COR-L47 (cell line): ENCODE measurements around the gene PSMB1.
"Not testable (repeated sequence)": the region's sequence is repeated elsewhere in the genome, so short reads cannot be mapped to it uniquely, and the experiment has no call there.

Experiments
- DNase-seq: peaks from one replicate; lab custom pipeline; 2025; lab: John Stamatoyannopoulos, UW

PSMB1 gene

DNA sequence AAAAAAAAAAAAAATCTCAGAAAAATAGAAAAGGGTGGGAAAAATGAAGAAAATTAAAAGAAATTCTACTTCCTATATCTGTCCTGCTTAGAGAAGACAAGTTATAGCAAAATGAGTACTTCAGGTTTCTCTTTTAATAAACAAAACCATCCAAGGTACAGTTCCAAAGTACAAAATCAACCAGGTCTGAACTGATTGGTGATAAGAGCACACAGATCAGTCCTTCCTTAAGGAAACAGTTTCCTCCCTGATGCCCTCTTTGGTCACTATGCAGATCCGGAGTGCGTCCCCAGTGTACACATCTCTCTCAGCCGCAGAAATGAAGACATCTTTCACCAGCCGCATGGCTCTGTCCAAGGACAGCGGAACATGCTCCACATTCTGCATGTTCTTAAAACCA is 18.1 kb downstream of the PSMB1 start:
- DNase-seq = no peak

DNA sequence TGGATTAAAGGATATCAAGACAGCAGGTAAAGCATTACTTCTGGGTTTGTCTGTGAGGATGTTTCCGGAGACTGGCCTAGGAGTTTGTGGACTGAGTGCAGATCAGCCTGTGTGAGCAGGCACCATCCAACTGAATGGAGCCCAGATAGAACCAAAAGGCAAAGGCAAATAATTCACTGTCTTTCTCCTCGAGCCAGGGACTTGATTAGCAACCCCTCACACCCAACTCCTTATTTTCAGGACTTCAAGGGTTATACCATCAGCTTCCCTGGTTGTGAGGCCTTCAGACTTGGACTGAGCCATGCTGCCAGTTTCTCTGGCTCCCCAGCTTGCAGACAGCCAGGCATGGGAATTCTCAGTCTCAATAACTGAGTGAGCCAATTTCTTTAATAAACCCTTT is 19.3 kb downstream of the PSMB1 start:
- no peak for DNase-seq

DNA sequence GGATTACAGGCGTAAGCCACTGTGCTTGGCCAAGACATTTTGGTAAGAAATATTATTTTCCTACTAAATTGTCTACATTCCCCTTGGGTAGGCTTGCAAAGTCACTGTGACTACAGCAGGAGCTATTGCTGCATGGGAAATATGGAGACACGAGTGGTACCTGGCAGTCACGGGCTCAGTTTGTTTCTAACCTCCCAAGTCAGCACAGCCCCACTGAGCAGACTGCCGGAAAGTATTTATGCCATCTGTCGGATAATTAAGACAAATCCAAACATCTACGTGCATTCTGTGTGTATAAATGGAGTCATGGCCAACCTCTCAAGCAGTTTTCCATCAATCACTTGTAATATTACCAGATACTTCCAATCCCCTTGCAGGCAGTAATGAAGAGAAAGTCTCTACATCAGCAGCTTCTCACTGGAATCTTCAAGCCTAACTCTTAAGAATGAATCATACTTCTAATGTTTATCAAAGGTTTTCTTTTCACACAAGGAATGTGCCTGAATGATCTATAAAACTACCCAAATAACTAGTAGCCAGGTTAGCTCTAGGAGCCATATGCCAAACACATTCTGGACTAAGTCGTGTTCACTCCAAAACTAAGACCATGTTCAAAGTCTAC is 20.1 kb downstream of the PSMB1 start:
- no peak for DNase-seq

DNA sequence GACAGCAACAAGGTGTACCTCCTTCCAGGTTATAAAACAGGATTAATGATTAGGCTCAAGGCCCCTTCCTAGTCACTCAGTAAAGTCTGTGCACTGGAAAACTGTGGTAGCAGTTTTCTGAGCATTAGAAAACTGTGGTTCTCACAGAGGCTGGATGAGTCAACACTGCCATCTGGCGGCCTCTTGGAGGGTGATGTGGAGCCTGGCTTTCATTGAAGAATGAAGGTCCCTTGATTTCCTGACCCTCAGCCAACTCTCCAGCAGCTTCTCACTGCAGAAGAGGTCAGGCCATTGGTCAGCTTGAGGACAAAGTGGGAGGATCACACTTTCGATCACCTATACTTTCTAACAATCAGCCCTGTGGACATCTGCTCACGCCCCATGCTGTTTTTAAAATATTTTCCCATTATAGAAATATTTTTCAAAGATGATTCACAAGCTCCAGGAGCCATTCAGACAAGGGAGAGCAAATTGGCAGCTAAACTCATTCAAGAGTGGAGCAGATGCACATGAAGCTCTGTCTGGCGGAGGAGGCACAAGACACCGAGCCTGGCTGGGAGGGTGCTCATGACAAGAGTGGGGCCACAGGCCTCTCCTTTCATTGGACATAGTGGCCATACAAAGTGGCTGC is 23.2 kb downstream of the PSMB1 start:
- peak; percentile 35 for DNase-seq

DNA sequence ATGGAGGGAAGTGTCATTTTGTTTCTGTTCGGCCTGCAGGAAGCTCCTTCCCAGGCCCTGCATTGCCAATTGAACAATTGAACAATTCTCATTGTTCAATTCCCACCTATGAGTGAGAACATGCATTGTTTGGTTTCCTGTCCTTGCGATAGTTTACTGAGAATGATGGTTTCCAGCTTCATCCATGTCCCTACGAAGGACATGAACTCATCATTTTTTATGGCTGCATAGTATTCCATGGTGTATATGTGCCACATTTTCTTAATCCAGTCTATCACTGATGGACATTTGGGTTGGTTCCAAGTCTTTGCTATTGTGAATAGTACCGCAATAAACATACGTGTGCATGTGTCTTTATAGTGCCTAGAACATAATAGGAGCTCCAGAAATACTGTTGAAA is 25.1 kb downstream of the PSMB1 start:
- DNase-seq = not testable (repeated sequence)

DNA sequence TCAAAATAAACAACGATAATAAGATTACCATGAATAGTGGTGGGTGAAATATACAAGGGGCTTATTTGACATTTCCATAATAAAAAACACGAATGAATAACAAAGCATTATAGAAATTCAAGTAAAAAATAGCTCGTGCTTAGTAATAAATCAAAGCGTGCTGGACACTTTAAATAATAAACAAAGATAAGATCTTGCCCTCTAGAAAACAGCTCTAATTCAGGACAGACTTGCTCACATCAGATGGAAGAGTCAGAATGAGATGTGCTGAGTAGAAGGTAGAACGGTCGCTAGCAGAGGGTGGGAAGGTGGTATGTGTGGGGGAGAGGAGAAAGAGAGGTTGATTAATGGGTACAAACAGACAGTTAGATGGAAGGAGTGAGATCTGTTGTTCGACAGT is 27.3 kb downstream of the PSMB1 start:
- no peak for DNase-seq

DNA sequence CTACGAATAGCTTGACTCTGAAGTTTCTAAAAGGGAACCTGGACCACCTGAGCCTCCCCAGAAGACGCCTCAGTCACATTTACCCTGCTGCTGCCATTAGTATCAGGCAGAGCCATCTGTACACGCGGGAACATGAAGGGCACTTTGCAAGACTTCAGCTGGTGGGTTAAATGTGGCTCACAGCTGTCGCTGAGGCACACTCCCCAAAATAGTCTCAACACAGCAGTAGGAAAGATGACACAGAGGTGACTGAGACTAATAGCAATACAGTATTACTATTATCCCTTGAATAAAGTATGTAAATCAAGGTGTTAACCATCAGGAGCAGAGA is 29.0 kb downstream of the PSMB1 start:
- no peak for DNase-seq

DNA sequence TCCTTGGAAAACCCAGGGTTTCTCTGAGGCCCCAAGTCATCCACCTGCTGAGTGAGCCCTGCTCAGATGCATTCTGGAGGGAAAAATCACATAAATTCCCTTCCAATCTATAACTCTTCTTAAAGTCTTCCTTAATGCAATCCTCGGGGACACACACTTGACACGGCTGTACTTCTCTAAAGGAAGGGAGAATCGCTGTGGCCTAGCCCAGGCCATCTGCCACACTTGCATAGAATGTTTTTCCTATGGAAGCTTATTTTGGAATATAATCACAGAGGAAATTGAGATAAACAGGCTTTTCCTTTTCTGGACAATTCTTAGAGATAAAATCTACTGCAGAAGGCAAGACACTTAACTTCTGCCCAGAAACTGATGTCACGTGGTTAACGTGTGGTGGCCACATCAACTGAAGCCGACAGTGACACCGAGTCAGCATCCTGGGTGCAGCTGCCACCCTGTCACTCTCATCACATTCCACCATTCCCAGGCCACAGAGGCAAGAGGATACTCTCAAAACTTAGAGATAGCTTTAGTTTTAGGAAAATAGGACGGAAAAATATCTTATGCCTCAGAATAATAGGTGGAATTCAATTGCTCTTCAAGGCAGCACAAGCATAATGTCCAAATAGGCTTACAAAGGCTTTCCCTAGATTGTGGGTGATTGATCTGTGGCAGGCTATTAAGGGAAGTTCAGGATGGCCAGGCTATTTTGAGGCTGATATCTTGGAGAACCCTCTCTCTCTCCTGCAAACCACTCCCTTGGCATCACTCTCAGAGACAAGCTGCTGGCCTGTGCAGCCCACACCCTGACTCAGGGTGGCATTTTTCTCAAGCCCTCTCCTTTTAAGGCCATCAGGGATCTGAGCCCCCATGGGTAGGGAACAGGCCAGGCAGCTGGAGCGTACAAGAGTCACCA is 29.6 kb downstream of the PSMB1 start:
- DNase-seq = no peak

DNA sequence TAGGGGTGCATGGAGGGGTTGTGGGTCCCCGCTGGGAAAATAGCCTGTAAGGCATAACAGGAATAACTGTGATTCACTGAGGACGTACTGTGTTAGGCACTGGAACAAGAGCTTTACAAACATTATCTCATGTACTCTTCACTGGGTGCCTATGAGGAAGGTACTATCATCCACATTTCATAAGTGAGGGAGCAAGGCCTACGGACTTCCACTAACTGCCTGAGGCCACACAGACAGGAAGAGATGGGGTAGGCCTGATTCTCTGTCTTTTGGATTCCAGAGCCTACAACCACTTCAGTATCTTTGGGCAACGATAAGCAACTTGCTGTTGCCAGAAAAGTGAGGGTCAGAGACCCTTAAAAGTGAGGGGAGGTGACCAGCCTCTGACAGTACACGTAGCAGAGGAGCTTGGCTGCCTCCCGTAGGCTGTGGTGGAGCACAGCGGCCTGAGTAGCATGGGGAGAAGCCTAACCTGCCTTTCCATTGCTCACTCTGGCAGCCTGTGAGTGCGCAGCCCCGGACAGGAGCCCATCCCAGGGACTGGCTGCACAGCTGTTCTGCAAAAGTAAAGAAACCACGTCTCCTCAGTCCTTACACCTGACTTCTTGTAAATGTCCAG is 30.4 kb downstream of the PSMB1 start:
- no peak for DNase-seq

DNA sequence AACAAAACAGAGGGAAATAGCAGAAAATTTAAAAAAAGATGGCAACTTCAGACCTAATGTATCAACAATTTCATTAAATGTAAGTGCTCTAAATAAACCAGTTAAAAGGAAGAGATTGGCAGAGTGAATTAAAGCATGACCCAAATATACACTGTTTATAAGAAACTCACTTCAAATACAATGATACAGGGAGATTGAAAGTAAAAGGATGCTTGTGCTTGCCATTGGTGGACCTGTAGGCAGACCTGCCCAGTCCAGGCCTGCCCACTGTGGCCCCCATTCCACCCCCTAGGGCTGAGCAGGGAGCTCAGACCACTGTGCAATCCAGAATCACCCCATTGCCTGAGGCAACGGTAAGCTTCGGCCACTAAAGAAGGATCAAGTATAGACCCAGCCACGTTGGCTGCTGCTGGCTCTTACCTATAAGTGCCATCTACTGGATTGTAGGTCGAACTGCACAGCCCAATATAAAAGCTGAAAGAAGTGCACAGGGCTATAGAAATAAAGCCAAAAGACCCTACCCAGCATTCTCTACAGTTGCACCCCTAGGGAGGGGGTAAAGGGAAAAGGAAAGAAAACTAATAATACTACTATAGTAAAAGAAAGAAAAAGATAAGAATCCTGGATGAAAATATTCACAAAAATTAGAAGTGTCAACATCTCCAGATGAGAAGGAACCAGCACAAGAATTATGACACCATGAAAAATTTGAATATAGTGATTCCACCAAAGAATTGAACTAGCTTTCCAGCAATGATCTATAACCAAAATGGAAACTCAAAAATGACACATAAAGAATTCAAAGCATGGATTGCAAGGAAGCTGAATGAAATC is 36.1 kb downstream of the PSMB1 start:
- DNase-seq = peak; percentile 65

DNA sequence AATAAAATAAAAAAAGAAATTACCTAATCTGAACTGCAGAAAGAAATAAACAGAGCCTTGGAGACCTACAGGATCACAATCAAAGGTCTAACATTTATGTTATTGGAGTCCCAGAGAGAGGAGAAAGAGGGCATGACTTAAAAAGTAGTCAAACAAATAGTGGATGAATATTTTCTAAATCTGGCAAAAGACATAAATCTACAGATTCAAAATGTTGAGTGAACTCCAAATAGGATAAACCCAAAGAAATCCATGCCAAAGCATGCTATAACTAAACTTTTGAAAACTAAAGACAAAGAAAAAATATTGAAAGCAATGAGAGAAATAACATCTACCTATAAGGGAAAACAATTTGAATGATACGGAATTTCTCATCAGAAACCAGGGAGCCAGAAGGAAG is 38.2 kb downstream of the PSMB1 start:
- no peak for DNase-seq

DNA sequence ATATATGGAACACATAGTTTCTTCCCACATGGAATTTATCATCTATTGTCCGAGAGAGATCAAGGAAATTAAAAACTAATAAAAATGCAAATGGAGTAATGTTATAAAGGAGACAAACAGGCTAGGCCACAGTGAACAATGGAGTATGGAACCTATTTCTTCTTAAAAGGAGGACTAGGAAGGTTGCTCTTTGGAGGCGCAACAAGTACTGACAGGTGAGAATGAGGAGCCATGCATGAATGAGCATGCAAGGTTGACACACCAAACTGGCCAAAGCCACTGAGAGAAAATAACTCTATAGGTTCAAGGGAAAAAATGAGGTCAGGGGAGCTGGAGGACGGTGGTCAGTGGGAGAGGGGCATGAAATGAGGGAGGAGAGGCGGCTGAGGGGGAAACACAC is 40.9 kb downstream of the PSMB1 start:
- no peak for DNase-seq

DNA sequence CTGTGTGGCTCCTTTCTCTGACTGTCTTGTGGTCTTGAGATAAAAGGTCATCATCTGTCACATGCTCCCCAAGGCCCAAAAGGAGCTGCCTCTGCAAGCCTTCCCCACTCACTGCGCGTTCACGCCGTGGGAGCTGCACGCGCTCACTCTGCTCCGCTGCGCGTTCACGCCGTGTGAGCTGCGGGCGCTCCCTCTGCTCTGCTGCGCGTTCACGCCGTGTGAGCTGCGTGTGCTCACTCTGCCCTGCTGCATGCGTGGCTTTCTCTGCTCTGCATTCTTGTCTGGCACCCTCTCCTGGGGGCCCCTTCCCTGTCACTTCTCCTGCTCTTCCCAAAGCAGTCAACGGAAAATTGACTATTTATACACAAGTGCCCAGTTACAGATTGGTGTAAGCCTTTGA is 42.5 kb downstream of the PSMB1 start:
- DNase-seq = no peak

DNA sequence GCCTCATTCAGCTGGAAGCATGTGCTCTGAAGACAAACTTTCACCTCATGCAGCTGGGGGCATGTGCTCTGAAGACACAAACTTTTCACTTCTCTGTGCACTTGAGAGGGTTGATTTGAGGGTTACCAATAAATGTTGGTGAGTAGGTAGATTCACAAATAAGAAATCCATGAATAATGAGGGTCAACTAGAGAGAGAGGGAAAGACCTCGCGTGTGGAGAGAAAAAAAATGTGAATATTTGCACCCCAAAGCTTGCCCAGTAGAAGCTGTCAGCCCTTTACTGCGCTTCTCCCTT is 43.4 kb downstream of the PSMB1 start:
- DNase-seq = no peak

DNA sequence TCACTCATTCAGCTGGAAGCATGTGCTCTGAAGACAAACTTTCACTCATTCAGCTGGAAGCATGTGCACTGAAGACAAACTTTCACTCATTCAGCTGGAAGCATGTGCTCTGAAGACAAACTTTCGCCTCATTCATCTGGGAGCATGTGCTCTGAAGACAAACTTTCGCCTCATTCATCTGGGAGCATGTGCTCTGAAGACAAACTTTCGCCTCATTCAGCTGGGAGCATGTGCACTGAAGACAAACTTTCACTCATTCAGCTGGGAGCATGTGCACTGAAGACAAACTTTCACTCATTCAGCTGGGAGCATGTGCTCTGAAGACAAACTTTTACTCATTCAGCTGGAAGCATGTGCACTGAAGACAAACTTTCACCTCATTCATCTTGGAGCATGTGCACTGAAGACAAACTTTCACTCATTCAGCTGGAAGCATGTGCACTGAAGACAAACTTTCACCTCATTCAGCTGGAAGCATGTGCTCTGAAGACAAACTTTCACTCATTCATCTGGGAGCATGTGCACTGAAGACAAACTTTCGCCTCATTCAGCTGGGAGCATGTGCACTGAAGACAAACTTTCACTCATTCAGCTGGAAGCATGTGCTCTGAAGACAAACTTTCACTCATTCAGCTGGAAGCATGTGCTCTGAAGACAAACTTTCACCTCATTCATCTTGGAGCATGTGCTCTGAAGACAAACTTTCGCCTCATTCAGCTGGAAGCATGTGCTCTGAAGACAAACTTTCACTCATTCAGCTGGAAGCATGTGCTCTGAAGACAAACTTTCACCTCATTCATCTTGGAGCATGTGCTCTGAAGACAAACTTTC is 44.0 kb downstream of the PSMB1 start:
- DNase-seq = not testable (repeated sequence)

DNA sequence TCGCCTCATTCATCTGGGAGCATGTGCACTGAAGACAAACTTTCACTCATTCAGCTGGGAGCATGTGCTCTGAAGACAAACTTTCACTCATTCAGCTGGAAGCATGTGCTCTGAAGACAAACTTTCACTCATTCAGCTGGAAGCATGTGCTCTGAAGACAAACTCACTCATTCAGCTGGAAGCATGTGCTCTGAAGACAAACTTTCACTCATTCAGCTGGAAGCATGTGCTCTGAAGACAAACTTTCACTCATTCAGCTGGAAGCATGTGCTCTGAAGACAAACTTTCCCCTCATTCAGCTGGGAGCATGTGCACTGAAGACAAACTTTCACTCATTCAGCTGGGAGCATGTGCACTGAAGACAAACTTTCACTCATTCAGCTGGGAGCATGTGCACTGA is 44.8 kb downstream of the PSMB1 start:
- DNase-seq = not testable (repeated sequence)

DNA sequence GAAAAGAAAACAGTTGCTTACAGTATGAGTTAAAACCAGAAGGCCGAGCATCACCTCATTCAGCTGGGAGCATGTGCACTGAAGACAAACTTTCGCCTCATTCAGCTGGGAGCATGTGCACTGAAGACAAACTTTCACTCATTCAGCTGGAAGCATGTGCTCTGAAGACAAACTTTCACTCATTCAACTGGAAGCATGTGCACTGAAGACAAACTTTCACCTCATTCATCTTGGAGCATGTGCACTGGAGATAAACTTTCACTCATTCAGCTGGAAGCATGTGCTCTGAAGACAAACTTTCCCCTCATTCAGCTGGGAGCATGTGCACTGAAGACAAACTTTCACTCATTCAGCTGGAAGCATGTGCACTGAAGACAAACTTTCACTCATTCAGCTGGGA is 45.4 kb downstream of the PSMB1 start:
- not testable (repeated sequence) for DNase-seq

DNA sequence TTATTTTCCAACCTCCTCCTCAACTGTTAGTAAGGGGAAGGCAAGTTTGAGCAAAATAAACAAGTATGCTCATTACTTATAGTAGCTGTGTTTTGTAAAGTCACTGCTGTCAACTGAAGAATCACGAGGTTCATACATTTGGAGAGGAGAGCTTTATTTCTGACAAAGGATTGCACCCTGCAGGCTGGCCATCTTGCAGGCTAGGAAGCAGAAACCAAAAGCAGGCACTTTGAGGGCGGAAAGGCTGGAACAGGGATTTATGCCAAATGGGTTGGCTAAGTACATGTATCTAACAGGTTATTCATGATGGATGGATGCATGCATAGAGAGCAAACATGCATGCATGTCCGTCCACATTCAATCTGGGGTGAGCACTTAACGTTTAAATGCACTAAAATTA is 46.7 kb downstream of the PSMB1 start:
- DNase-seq = no peak

DNA sequence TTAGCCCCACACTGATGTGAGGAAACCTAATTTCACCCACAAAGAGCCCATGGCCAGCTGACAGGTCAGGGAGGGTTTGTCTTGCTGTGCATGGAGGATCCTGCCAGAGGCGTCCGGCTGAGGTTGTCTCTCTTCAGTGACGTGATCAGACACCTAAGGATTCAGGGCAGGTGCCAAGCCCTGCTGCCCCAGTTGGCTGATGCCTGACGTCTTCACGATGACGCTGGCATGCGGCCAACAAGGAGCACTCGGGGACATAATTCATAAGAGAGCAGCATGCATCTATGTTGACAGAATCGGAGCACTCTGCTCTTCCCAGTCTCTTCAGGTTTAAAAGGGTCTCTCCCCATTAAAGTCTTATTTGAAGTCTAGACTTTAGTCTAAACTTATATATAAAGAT is 47.8 kb downstream of the PSMB1 start:
- DNase-seq = no peak

DNA sequence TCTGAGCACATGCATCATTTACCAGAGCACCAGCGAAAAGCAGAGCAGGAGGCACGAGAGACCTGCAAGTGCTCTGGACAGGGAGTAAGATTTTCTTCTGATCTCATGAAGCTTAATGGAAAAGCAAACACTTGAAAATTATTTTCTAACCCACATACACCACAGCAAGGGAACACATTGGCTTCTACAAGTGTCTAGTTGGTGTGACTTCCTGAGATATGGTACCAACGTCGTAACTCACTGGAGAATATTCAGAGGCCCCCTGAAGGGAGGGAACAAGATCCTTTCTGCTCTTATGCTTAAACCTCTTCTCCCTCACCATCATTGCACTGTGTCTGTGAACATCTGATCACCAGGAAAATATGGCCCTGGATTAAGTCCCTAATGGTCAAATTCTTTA is 48.6 kb downstream of the PSMB1 start:
- no peak for DNase-seq

DNA sequence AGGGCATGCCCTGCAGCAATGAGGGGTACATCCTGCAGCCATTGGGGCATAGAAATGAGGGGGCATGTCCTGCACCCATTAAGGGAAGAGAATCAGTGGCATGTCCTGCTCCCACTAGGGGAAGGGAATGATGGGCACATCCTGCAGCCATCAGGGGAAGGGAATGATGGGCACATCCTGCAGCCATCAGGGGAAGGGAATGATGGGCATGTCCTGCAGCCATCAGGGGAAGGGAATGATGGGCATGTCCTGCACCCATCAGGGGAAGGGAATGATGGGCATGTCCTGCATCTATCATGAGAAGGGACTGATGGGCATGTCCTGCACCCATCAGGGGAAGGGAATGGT is 49.7 kb downstream of the PSMB1 start:
- no peak for DNase-seq
